Pancreas (tissue), 10 donors: ENCODE data around the gene PIK3CG. TPM values are rescaled to one million over a fixed set of nuclear protein-coding genes. Genes with fewer than 3 reads are reported as not detected.
A peak's percentile ranks its signal among the peaks of the same experiment; 100 is the strongest.
"Not testable (repeated sequence)": the region's sequence is repeated elsewhere in the genome, so short reads cannot be mapped to it uniquely, and the experiment has no call there.

ENCODE experiments used
- ATAC-seq, 4 donors: fragments of 200-7000 bp; cut with Tn5 transposase; one replicate each; pipeline versions ENCODE4 v1.8.0 to v1.9.1; 2020; ENCODE audit warnings: mild to moderate bottlenecking in 4 of 4, moderate library complexity in 4 of 4
- DNase-seq, 6 donors: peaks; one replicate each; pipeline ENCODE4 v3.0.0-alpha.2; 2020
- FAIRE-seq: peaks from 2 replicates; lab custom pipeline; 2012; peaks lifted over from hg19 to GRCh38; lab: Jason Lieb, UNC
- H3K27ac ChIP-seq, 4 donors: fragments of 200-600 bp; sonication (generic); 1 replicate in 3 of 4; 2 replicates in 1 of 4; pipeline versions ENCODE4 v1.5.0 to v1.8.0; 2020
- H3K27me3 ChIP-seq, 4 donors: fragments of 200-600 bp; one replicate each; pipeline ENCODE4 v1.8.0; 2021
- H3K36me3 ChIP-seq, 3 donors: fragments of 200-600 bp; sonication (generic) in 1 of 3; one replicate each; pipeline versions ENCODE4 v1.5.0 to v1.8.0; 2020 to 2021
- H3K4me1 ChIP-seq, 3 donors: fragments of 200-600 bp; one replicate each; pipeline ENCODE4 v1.8.0; 2021
- H3K4me3 ChIP-seq, 4 donors: fragments of 200-600 bp; sonication (generic) in 2 of 4; one replicate each; pipeline versions ENCODE4 v1.5.0 to v1.8.0; 2020 to 2021
- H3K9me3 ChIP-seq, 4 donors: fragments of 200-600 bp; one replicate each; pipeline ENCODE4 v1.8.0; 2021
- CTCF ChIP-seq, 4 donors: fragments of 200-600 bp; sonication (generic) in 3 of 4; IDR thresholded peaks; one replicate each; pipeline versions ENCODE4 v1.5.0 to v1.8.0; 2021; ENCODE audit warnings: antibody characterized with exemption in 4 of 4
- WGBS, 2 donors: extraction: QIAGEN DNeasy Blood & Tissue Kit; methylation state at CpG; one replicate each; pipeline ENCODE4 v1.1.7; 2013; 5-methylcytosine and 5-hydroxymethylcytosine counted together
- intact Hi-C, 3 donors: fragments of 100-400 bp; cut with DNase I; formaldehyde crosslinking; loops; one replicate each; pipeline versions ENCODE4 v1.11.1 to v1.14.2; 2022
- polyA plus RNA-seq, 2 donors: library from polyadenylated mRNA; stranded (reverse); fragments of 200-250 nt; gene quantifications; one replicate each; pipeline ENCODE4 v1.2.3, GENCODE V29; 2013
- total RNA-seq, 6 donors: library from RNA; stranded (reverse); fragmentation: NEBNext Ultra II Directional in 4 of 6; extraction: Animal tissue kit (Norgen Biotek cat#: 25700) in 4 of 6; gene quantifications; one replicate each; pipeline versions ENCODE4 v1.2.1 to v1.2.4, GENCODE V29; 2021 to 2023
- donor health status: healthy with polysubstance abuse.
- donor health status: DM: no; HTN: no; CAD: no; lungs with moderate emphysema.
- donor health status: DM: no; HTN: no; CAD: no.
- donor health status: control.
- donor health status: control.
- donor health status: Bipolar disorder and iron deficiency.
- donor health status: DM: yes; HTN: yes; CAD: no.
- donor health status: DM: no; HTN: no; CAD: no.
- donor health status: DM: no; HTN: no; CAD: no.
- donor health status: DM: yes; HTN: yes; CAD: no.

Gene PIK3CG
- total and polyA plus RNA-seq, 8 donors: 0.09 to 5.3 (median 0.55) TPM

- DNase-seq (peak in 1 of 6 donors; percentile 27), ATAC-seq (peak in 3 of 4 donors; percentile 29 to 77 (median 77)), FAIRE-seq (no peak)
- intact Hi-C loops: loop anchor here in 1 of 3 donors (10.0 kb wide), 1 partner anchor 192 kb away; no protein-coding TSS in a partner anchor
- H3K4me1 ChIP-seq: no peaks in the 10 kb centered on the region
- H3K9me3 ChIP-seq: no peaks in the 10 kb centered on the region
- no peak overlapping the region for H3K27ac ChIP-seq
- no peak overlapping the region for H3K4me3 ChIP-seq
- WGBS, 2 donors: 37 to 38% methylated on average over 5 of the region's 5 CpGs
- no peaks in the 10 kb centered on the region for H3K27me3 ChIP-seq
- no peaks in the 10 kb centered on the region for H3K36me3 ChIP-seq
- no peak for TF ChIP-seq CTCF (IDR thresholded peaks at IDR 0.05)
Measured at GRCh38 chr7:106952658-106953231, 87.7 kb downstream of the PIK3CG start.

- Histone ChIP-seq H3K36me3 (no peaks in the 10 kb centered on the region), H3K9me3 (no peaks in the 10 kb centered on the region), H3K4me3 (no peak overlapping the region), H3K27ac (no peak overlapping the region), H3K27me3 (no peaks in the 10 kb centered on the region), H3K4me1 (no peaks in the 10 kb centered on the region)
- no peak for FAIRE-seq
- TF ChIP-seq CTCF (IDR thresholded peaks at IDR 0.05): no peak
- intact Hi-C loops: loop anchor here in 1 of 3 donors (10.0 kb wide), 1 partner anchor 190 kb away; no protein-coding TSS in a partner anchor
- no peak for DNase-seq
- WGBS, 2 donors: 77 to 83% methylated on average over 2 of the region's 2 CpGs
- no peak for ATAC-seq
Measured at GRCh38 chr7:106954840-106955239, 89.8 kb downstream of the PIK3CG start.

GRCh38 chr7:106955857-106956256 lies 90.8 kb downstream of the PIK3CG start:
- not testable (repeated sequence) for H3K27me3 ChIP-seq, H3K27ac ChIP-seq, DNase-seq, H3K9me3 ChIP-seq, H3K4me1 ChIP-seq, H3K4me3 ChIP-seq, FAIRE-seq, H3K36me3 ChIP-seq, ATAC-seq
- intact Hi-C loops: loop anchor here in 1 of 3 donors (10.0 kb wide), 1 partner anchor 189 kb away; no protein-coding TSS in a partner anchor
- 42 to 60% methylated on average over 1 of the region's 1 CpG for WGBS, 2 donors

Other genes with a start within 250 kb of the PIK3CG start
- gene CCDC71L, start 204.1 kb upstream of the PIK3CG start, total RNA-seq: 10 to 100 TPM in 2 of 6 donors, 1 to 10 TPM in 4; 4.8 to 18.2 (median 7.9) TPM
- 1 to 10 TPM; 4.0 to 8.6 TPM for gene CCDC71L, start 204.1 kb upstream of the PIK3CG start, polyA plus RNA-seq
- gene PRKAR2B, start 179.4 kb downstream of the PIK3CG start, total RNA-seq: 1 to 10 TPM; 5.8 to 9.5 (median 7.5) TPM
- gene PRKAR2B, start 179.4 kb downstream of the PIK3CG start, polyA plus RNA-seq: 1 to 10 TPM; 7.1 to 9.9 TPM